PFSK-1 (cell line): ENCODE measurements around the gene GLRA2.

ENCODE experiments used
- FOXP2 ChIP-seq: optimal IDR thresholded peaks from 2 replicates; pipeline ENCODE3; 2011; ENCODE audit warnings: borderline replicate concordance, control low read depth, inconsistent platforms; ENCODE audit not compliant: insufficient read depth; ENCODE audit errors: extremely low read length, extremely low read depth
- POLR2AphosphoS5 ChIP-seq: IDR thresholded peaks from 2 replicates; pipeline ENCODE4 v1.6.1; 2012; ENCODE audit warnings: low read depth, mild to moderate bottlenecking, control low read depth, low read length, moderate library complexity
- REST ChIP-seq, 2 experiments: IDR thresholded peaks; 2 replicates each; pipeline versions ENCODE4 v1.6.1 to v1.8.0; 2011 to 2012; ENCODE audit warnings: low read depth in 2 of 2, low read length in 2 of 2, control low read depth in 1 of 2, inconsistent platforms in 1 of 2, mild to moderate bottlenecking in 1 of 2, moderate library complexity in 1 of 2; ENCODE audit not compliant: insufficient read depth in 1 of 2
- SIN3A ChIP-seq: IDR thresholded peaks from 2 replicates; pipeline ENCODE4 v1.6.1; 2012; ENCODE audit warnings: mild to moderate bottlenecking, low read length, moderate library complexity, borderline replicate concordance; ENCODE audit not compliant: insufficient read depth
- TAF1 ChIP-seq: IDR thresholded peaks from 2 replicates; pipeline ENCODE4 v1.6.1; 2012; ENCODE audit warnings: low read length, control low read depth, borderline replicate concordance; ENCODE audit not compliant: insufficient read depth

The GLRA2 gene

GRCh38 chrX:14758029-14758491 lies 228.7 kb downstream of the GLRA2 start:
- no peak for TF ChIP-seq SIN3A
- TF ChIP-seq POLR2AphosphoS5, result no peak
- TF ChIP-seq FOXP2, result no peak
- TF ChIP-seq REST (IDR thresholded peaks at IDR 0.05; ENCODE audit: insufficient read depth in 1 of 2, low read depth in 2 of 2, low read length in 2 of 2), result no peak
- TF ChIP-seq TAF1, result no peak

GRCh38 chrX:14775416-14775815 lies 246.1 kb downstream of the GLRA2 start:
- no peak for TF ChIP-seq TAF1
- no peak for TF ChIP-seq FOXP2
- TF ChIP-seq POLR2AphosphoS5, result no peak
- TF ChIP-seq REST (IDR thresholded peaks at IDR 0.05; ENCODE audit: insufficient read depth in 1 of 2, low read depth in 2 of 2, low read length in 2 of 2), result no peak
- no peak for TF ChIP-seq SIN3A

- TF ChIP-seq TAF1, result no peak
These were observed 247.6 kb downstream of the GLRA2 start for GRCh38 chrX:14776901-14777300.

- TF ChIP-seq FOXP2, result no peak
- no peak for TF ChIP-seq REST (IDR thresholded peaks at IDR 0.05; ENCODE audit: insufficient read depth in 1 of 2, low read depth in 2 of 2, low read length in 2 of 2)
- TF ChIP-seq SIN3A, result no peak
- TF ChIP-seq TAF1, result no peak
- TF ChIP-seq POLR2AphosphoS5, result no peak
These were observed 248.2 kb downstream of the GLRA2 start for GRCh38 chrX:14777525-14777924.

- TF ChIP-seq SIN3A, result no peak
These were observed 250.2 kb downstream of the GLRA2 start for GRCh38 chrX:14779580-14779979.
